Measurements from ENCODE around the gene NTM. TPM values are rescaled to one million over a fixed set of nuclear protein-coding genes. Genes with fewer than 3 reads are reported as not detected.

Gene NTM
- total RNA-seq, 2 donors from 2014 or later = not detected

- no peaks in the 10 kb centered on the region for H3K9me3 ChIP-seq (ENCODE audit: control insufficient read depth, low read length, poor library complexity, severe bottlenecking)
- DNase-seq (no peak), ATAC-seq (no peak)
- Mint-ChIP-seq H3K27ac (no peak overlapping the region), H3K4me1 (no peaks in the 10 kb centered on the region), H3K36me3 (ENCODE audit: low read depth) (no peaks in the 10 kb centered on the region), H3K27me3 (no peaks in the 10 kb centered on the region), H3K4me3 (no peak overlapping the region)
Observed at GRCh38 chr11:132184079-132184478, 813.7 kb downstream of the NTM start.

- Mint-ChIP-seq H3K4me3 (no peak overlapping the region), H3K27ac (no peak overlapping the region)
- no peak for ATAC-seq
Observed at GRCh38 chr11:132185726-132186592, 815.5 kb downstream of the NTM start.

GRCh38 chr11:132186699-132187098 lies 816.3 kb downstream of the NTM start:
- no peaks in the 10 kb centered on the region for H3K9me3 ChIP-seq (ENCODE audit: control insufficient read depth, low read length, poor library complexity, severe bottlenecking)
- Mint-ChIP-seq H3K4me3 (no peak overlapping the region), H3K27ac (no peak overlapping the region), H3K36me3 (ENCODE audit: low read depth) (no peaks in the 10 kb centered on the region), H3K27me3 (no peaks in the 10 kb centered on the region), H3K4me1 (no peaks in the 10 kb centered on the region)
- ATAC-seq (no peak), DNase-seq (no peak)

More at GRCh38 chr11:132185726-132186592, 815.5 kb downstream of the NTM start:
- H3K9me3 ChIP-seq (ENCODE audit: control insufficient read depth, low read length, poor library complexity, severe bottlenecking) = no peaks in the 10 kb centered on the region
- no peak for DNase-seq
- Mint-ChIP-seq H3K27me3 (no peaks in the 10 kb centered on the region), H3K36me3 (ENCODE audit: low read depth) (no peaks in the 10 kb centered on the region), H3K4me1 (no peaks in the 10 kb centered on the region)

- H3K9me3 ChIP-seq (ENCODE audit: control insufficient read depth, low read length, poor library complexity, severe bottlenecking) = no peaks in the 10 kb centered on the region
- no peaks in the 10 kb centered on the region for H3K4me1 Mint-ChIP-seq
- ATAC-seq (no peak), DNase-seq (no peak)
- H3K4me3 Mint-ChIP-seq = no peak overlapping the region
- H3K27ac Mint-ChIP-seq = no peak overlapping the region
- no peaks in the 10 kb centered on the region for H3K27me3 Mint-ChIP-seq
- H3K36me3 Mint-ChIP-seq (ENCODE audit: low read depth) = no peaks in the 10 kb centered on the region
Observed at GRCh38 chr11:132187386-132187785, 817.0 kb downstream of the NTM start.

- ATAC-seq = no peak
- Mint-ChIP-seq H3K27me3 (no peaks in the 10 kb centered on the region), H3K27ac (no peak overlapping the region), H3K36me3 (ENCODE audit: low read depth) (no peaks in the 10 kb centered on the region), H3K4me3 (no peak overlapping the region), H3K4me1 (no peaks in the 10 kb centered on the region)
- no peak for DNase-seq
- H3K9me3 ChIP-seq (ENCODE audit: control insufficient read depth, low read length, poor library complexity, severe bottlenecking) = no peaks in the 10 kb centered on the region
Observed at GRCh38 chr11:132187814-132188213, 817.4 kb downstream of the NTM start.

DNA sequence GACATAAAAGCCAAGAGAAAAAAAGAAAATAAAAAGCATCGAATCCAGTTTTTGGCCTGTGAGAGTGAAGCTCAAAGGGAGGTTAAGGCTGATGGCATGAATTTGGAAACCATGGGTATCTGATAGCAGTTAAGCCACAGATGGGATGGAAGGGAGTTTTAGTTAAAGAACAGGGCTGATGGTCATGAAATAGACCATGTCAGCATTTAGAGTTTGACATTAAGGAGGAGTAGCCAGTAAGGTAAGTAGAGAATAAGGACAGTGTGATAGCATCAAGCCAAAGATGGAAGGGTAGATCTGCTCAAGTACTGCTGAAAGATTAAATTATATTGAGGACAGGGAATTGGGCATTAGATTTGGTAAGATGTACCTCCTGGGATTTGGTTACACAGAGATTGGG lies 826.5 kb downstream of the NTM start:
- ATAC-seq (no peak), DNase-seq (no peak)
- no peaks in the 10 kb centered on the region for H3K36me3 Mint-ChIP-seq (ENCODE audit: low read depth)
- H3K4me1 Mint-ChIP-seq = no peaks in the 10 kb centered on the region
- peaks cover 4% of the 10 kb centered on the region for H3K27me3 Mint-ChIP-seq
- H3K27ac Mint-ChIP-seq = no peak overlapping the region
- no peak overlapping the region for H3K4me3 Mint-ChIP-seq
- no peaks in the 10 kb centered on the region for H3K9me3 ChIP-seq (ENCODE audit: control insufficient read depth, low read length, poor library complexity, severe bottlenecking)

- H3K27ac Mint-ChIP-seq = no peak overlapping the region
- no peaks in the 10 kb centered on the region for H3K9me3 ChIP-seq (ENCODE audit: control insufficient read depth, low read length, poor library complexity, severe bottlenecking)
- peaks cover 10% of the 10 kb centered on the region for H3K27me3 Mint-ChIP-seq
- ATAC-seq (no peak), DNase-seq (no peak)
- no peak overlapping the region for H3K4me3 Mint-ChIP-seq
- no peaks in the 10 kb centered on the region for H3K4me1 Mint-ChIP-seq
- H3K36me3 Mint-ChIP-seq (ENCODE audit: low read depth) = no peaks in the 10 kb centered on the region
Observed at GRCh38 chr11:132200353-132200936, 830.0 kb downstream of the NTM start.

GRCh38 chr11:132202621-132203020 lies 832.2 kb downstream of the NTM start:
- no peaks in the 10 kb centered on the region for H3K9me3 ChIP-seq (ENCODE audit: control insufficient read depth, low read length, poor library complexity, severe bottlenecking)
- no peak overlapping the region for H3K4me3 Mint-ChIP-seq
- no peak overlapping the region for H3K27ac Mint-ChIP-seq
- ATAC-seq (no peak), DNase-seq (no peak)
- H3K27me3 Mint-ChIP-seq = peaks cover 10% of the 10 kb centered on the region
- H3K4me1 Mint-ChIP-seq = no peaks in the 10 kb centered on the region
- H3K36me3 Mint-ChIP-seq (ENCODE audit: low read depth) = no peaks in the 10 kb centered on the region

DNA sequence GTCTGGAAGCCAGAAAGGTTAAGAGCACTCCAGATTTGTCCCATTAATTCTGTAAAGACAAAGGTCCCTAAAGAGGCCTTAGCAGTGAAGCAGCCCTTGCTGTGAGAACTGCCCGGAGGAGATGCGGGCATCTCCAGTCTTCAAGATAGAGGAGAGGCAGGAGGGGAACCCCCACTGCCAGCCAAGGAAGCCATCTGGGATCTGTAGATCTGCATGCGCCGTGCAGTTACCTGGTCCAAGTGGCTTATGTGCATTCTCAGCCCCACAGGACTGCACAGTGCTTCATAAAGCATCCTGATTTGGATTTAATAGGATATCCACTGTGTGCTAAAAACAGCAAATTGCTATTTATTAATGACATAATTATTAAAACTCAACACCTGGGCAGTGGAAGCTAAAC lies 834.6 kb downstream of the NTM start:
- Mint-ChIP-seq H3K4me3 (no peak overlapping the region), H3K36me3 (ENCODE audit: low read depth) (no peaks in the 10 kb centered on the region), H3K27me3 (peaks cover 10% of the 10 kb centered on the region), H3K4me1 (no peaks in the 10 kb centered on the region), H3K27ac (no peak overlapping the region)
- ATAC-seq (no peak), DNase-seq (no peak)
- H3K9me3 ChIP-seq (ENCODE audit: control insufficient read depth, low read length, poor library complexity, severe bottlenecking) = no peaks in the 10 kb centered on the region

- Mint-ChIP-seq H3K4me1 (no peaks in the 10 kb centered on the region), H3K27me3 (peaks cover 10% of the 10 kb centered on the region), H3K27ac (no peak overlapping the region), H3K36me3 (ENCODE audit: low read depth) (no peaks in the 10 kb centered on the region), H3K4me3 (no peak overlapping the region)
- no peaks in the 10 kb centered on the region for H3K9me3 ChIP-seq (ENCODE audit: control insufficient read depth, low read length, poor library complexity, severe bottlenecking)
- DNase-seq (no peak), ATAC-seq (no peak)
Observed at GRCh38 chr11:132205496-132205895, 835.1 kb downstream of the NTM start.

- DNase-seq (no peak), ATAC-seq (no peak)
- Mint-ChIP-seq H3K27me3 (peaks cover 6% of the 10 kb centered on the region), H3K27ac (no peak overlapping the region), H3K4me3 (no peak overlapping the region), H3K36me3 (ENCODE audit: low read depth) (no peaks in the 10 kb centered on the region), H3K4me1 (no peaks in the 10 kb centered on the region)
- H3K9me3 ChIP-seq (ENCODE audit: control insufficient read depth, low read length, poor library complexity, severe bottlenecking) = no peaks in the 10 kb centered on the region
Observed at GRCh38 chr11:132206993-132207392, 836.6 kb downstream of the NTM start.

GRCh38 chr11:132208477-132209055 lies 838.2 kb downstream of the NTM start:
- H3K27me3 Mint-ChIP-seq = no peaks in the 10 kb centered on the region
- no peak overlapping the region for H3K27ac Mint-ChIP-seq
- H3K36me3 Mint-ChIP-seq (ENCODE audit: low read depth) = no peaks in the 10 kb centered on the region
- DNase-seq = no peak
- no peak overlapping the region for H3K4me3 Mint-ChIP-seq
- no peaks in the 10 kb centered on the region for H3K9me3 ChIP-seq (ENCODE audit: control insufficient read depth, low read length, poor library complexity, severe bottlenecking)
- ATAC-seq = no peak
- H3K4me1 Mint-ChIP-seq = no peaks in the 10 kb centered on the region

- Mint-ChIP-seq H3K27me3 (no peaks in the 10 kb centered on the region), H3K27ac (no peak overlapping the region), H3K4me1 (no peaks in the 10 kb centered on the region), H3K4me3 (no peak overlapping the region), H3K36me3 (ENCODE audit: low read depth) (no peaks in the 10 kb centered on the region)
- no peaks in the 10 kb centered on the region for H3K9me3 ChIP-seq (ENCODE audit: control insufficient read depth, low read length, poor library complexity, severe bottlenecking)
- ATAC-seq (no peak), DNase-seq (no peak)
Observed at GRCh38 chr11:132211479-132211878, 841.1 kb downstream of the NTM start.

All from T-helper 17 cell (primary cell).